Choroid plexus epithelial cell (primary cell): ENCODE data around the gene SMG5.

Source experiments
- DNase-seq: peaks from one replicate; pipeline ENCODE4 v3.0.0-alpha.2; 2010; ENCODE audit warnings: low read depth
- H3K4me3 ChIP-seq: 2 replicates; pipeline ENCODE4 v1.5.1; 2011; ENCODE audit warnings: low read depth, mild to moderate bottlenecking, control low read depth, low read length, moderate library complexity
- TF ChIP-seq, protein P1 (sequence below): conservative IDR thresholded peaks from 2 replicates; pipeline ENCODE4 v1.5.1; 2011; ENCODE audit warnings: low read depth, mild to moderate bottlenecking, control low read depth, inconsistent platforms, low read length, moderate library complexity

The SMG5 gene

DNA sequence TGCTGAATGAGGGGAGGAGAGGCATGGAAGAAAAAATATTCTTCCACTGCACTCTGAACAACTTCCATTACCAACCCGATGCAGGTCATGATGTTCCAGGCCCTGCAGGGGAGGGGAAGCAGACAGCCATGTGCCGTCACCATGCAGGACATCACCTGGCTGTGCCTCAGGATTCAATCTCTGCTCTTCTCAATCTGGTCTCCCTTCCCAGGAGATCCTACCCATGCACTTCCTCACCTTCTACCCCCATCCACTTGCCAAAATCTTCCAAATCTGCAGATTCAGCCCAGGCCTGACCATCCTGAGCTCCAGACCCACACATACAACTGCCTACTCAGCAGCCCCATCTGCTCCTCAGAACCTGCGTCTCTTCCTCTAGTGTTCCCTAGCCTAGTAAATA, 29.0 kb downstream of the SMG5 start:
- H3K4me3 ChIP-seq, result no peak overlapping the region
- TF ChIP-seq, protein P1, sequence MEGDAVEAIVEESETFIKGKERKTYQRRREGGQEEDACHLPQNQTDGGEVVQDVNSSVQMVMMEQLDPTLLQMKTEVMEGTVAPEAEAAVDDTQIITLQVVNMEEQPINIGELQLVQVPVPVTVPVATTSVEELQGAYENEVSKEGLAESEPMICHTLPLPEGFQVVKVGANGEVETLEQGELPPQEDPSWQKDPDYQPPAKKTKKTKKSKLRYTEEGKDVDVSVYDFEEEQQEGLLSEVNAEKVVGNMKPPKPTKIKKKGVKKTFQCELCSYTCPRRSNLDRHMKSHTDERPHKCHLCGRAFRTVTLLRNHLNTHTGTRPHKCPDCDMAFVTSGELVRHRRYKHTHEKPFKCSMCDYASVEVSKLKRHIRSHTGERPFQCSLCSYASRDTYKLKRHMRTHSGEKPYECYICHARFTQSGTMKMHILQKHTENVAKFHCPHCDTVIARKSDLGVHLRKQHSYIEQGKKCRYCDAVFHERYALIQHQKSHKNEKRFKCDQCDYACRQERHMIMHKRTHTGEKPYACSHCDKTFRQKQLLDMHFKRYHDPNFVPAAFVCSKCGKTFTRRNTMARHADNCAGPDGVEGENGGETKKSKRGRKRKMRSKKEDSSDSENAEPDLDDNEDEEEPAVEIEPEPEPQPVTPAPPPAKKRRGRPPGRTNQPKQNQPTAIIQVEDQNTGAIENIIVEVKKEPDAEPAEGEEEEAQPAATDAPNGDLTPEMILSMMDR, result no peak
- DNase-seq, result no peak

DNA sequence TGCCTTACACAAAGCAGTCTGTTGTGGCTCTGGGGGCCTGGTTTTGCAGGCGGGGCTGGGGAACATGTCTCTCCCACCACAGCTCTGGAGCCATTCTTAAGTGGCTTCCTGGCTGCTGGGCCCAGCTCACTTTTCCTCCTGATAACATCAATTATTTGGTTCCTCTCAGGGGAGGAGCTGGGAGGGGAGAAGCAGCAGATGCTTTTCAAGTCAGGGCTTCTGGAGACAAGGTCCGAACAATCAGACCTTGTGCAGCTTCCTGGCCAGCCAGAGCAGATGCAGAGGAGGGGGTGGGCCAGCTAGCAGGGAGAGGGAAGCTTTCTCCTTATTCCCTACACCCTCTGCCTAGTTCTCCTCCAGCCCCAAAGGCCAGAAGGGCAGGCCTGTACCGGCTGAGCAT, 31.1 kb downstream of the SMG5 start:
- no peak for DNase-seq
- no peak overlapping the region for H3K4me3 ChIP-seq
- TF ChIP-seq, protein P1, result no peak

DNA sequence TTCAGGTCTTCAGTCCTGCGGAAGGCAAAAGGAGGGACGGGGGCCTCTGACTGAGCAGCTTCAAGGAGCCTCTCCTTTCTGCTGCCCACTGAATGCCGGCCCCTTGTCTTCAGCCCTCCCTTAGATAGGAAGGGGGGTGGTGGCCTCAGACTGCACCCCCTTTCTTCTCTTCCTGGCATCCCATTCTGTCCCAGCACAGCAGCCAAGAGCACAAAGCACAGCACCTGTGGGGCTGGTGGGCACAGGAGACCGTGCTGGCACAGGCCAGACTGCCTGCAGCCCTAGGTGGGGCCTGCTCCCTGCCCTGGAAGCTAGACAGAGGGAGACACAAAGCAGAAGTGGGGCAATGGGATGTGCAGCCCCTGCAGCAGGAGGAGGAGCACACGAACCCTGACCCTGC, 33.0 kb downstream of the SMG5 start:
- DNase-seq, result no peak
- TF ChIP-seq, protein P1, result no peak
- H3K4me3 ChIP-seq, result no peak overlapping the region

DNA sequence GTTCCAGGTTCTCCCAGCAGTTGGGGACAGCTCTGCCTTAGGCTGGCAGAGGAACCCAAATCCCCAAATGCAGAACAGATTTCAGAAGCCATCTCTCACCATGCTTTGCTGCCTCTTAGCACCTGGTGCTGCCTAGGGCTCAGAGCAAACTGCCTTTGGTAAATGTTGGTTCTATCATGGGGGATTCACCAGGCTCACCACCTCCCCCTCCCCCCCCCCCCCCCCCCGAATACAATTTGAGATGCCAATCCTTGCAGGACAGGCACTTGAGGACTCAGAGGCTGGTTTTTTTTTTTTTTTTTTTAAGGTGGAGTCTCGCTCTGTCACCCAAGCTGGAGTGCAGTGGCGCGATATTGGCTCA, 34.3 kb downstream of the SMG5 start:
- TF ChIP-seq, protein P1, result no peak
- H3K4me3 ChIP-seq, result no peak overlapping the region
- no peak for DNase-seq

DNA sequence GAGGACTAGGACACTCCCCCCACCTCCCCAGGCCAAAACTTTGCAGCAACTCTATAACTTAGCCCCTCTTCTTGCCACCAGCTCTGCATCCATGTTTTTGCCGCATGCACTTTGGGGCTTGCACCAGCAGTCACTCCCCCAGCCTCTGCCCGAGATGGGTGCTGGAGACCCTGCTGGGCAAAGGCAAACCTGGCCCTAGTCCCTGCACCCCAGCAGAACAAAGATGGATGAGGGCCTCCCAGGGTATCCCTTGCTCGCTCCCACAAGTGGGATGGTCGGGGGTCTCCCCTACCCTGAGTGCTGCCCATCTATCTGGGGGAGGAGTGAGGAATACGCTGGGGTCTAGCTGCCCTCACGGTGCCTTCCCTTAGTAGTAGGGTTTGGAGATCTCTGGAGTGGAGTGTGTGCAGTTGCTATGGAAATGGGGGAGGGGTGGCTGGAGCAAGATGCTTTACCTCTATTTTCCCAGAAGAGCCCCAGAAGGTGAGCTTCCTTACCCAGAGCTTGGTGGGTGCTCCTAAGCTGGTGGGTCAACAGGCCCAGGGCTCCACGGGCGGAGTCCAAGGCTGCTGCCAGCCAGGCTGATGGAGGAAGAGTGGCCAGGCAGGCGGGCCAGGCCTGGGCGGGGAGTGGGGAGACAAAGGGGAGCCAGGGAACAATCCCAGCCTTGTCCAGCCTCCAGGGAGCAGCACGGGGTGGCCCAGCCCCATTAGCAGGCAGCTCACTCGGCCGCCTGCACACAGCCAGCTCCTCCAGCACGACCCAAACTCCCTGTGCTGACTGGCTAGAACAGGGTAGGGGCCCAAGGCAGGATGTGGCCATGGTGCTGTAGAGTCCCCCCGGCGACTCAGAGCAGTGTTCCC, 34.9 kb downstream of the SMG5 start, which contains the start of gene PAQR6:
Gene PAQR6, minus strand, starts transcription at position 597 of the 863 bp plus-strand sequence. CDS start 1,325 bp downstream, outside the sequence.
- no peak for DNase-seq
- no peak within 1 kb of the TSS for H3K4me3 ChIP-seq
- TF ChIP-seq, protein P1, result no peak

DNA sequence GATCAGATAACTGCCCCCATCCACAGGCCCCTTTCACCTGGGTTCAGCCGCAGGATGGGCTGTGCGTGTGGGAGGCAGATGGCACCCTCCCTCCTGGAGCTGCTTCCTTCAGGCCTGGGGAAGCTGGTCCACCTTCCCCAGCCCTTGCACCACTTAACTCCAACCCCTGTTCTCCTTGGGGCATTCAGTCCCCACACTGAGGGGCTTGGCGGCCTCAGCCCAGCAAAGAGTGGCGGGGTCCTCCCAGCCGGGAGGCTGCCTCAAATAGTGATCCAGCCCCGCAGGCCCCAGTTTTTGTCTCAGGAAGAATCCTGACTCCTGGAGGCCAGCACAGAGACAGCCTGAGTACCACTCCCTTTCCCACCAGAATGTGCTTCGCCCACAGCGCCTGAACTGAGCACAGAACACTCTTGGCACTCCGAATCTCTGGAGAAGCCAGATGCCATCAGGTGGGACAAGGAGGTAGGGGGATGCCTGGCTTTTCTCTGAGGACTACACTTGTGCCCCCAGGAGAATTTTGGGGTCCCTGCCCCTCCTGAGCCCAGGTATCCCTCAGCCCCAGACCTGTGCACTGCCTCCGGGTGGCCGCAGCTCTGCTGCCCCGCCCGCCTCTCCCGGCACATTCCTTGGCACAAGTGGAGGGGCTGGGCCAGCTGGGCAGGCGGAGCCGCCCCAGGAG, 35.7 kb downstream of the SMG5 start:
- H3K4me3 ChIP-seq, result no peak overlapping the region
- DNase-seq, result no peak
- TF ChIP-seq, protein P1, result no peak
